Activated CD4-positive, alpha-beta memory T cell treated with anti-CD3 and anti-CD28 coated beads for 36 hours (primary cell): ENCODE results near the gene MKNK1. TPM values are rescaled to one million over a fixed set of nuclear protein-coding genes. Genes with fewer than 3 reads are reported as not detected.

Experiments
- CTCF ChIA-PET: fragments of 350-600 bp; sonication (Branson Sonifier 250); formaldehyde crosslinking; loops from one replicate; lab custom pipeline; 2021; ENCODE audit warnings: antibody characterized with exemption, inconsistent platforms; lab: Charles Lee
- POLR2A ChIA-PET: fragments of 350-600 bp; sonication (Branson Sonifier 250); formaldehyde crosslinking; loops from one replicate; lab custom pipeline; 2021; ENCODE audit warnings: antibody characterized with exemption; lab: Charles Lee
- DNase-seq: peaks from one replicate; pipeline ENCODE4 v3.0.0-alpha.2; 2020
- H3K27ac Mint-ChIP-seq: one replicate; pipeline ENCODE4 v1.8.0; 2021; ENCODE audit warnings: mixed read lengths
- H3K27me3 Mint-ChIP-seq: one replicate; pipeline ENCODE4 v1.8.0; 2021; ENCODE audit warnings: mixed read lengths
- H3K36me3 Mint-ChIP-seq: one replicate; pipeline ENCODE4 v1.8.0; 2021; ENCODE audit warnings: mixed read lengths
- H3K4me1 Mint-ChIP-seq: one replicate; pipeline ENCODE4 v1.8.0; 2021; ENCODE audit warnings: low read depth, mixed read lengths
- H3K4me3 Mint-ChIP-seq: one replicate; pipeline ENCODE4 v1.8.0; 2021; ENCODE audit warnings: mild to moderate bottlenecking, mixed read lengths
- H3K9me3 Mint-ChIP-seq: one replicate; pipeline ENCODE4 v1.8.0; 2021; ENCODE audit warnings: mixed read lengths
- intact Hi-C: fragments of 100-400 bp; cut with micrococcal nuclease; formaldehyde crosslinking; loops from one replicate; pipeline ENCODE4 v1.15.1; 2023
- total RNA-seq, 2 experiments: library from RNA; stranded (reverse); gene quantifications; one replicate each; pipeline ENCODE4 v1.2.3, GENCODE V29; 2021

The MKNK1 gene
- total RNA-seq, 2 experiments from 2014 or later: 28.2 to 28.5 TPM

DNA sequence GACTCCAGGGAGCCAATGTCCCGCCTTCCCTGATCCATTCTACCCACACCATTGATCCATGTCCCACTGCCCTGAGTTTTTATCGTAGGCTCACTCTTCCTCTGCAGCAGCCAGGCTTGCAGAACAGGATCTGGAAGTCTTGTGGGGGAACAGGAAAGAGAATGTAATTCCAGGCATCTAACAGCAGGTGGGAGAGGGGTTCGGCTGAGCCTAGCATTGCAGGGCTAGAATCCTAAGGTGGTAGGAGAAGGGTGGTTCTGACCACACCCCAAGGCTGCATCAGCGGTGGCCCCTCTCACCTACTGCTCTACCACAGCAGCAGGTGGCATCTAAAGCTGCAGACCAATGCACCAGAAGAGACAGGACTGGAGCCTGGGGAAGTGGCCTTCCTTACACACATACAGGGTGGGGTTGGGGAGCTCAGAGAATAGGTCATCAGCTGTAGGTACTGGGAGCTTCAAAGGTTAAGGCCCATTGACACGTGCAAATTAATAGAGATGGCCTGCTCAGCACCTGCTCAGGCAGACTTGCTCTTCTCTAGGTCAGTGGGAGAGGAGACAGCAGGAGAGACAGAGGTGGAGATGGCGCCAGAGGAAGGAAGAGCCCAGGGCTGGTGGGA, 73.2 kb downstream of the MKNK1 start:
- H3K27ac Mint-ChIP-seq: no peak overlapping the region
- peaks cover 22% of the 10 kb centered on the region for H3K27me3 Mint-ChIP-seq
- peaks cover 25% of the 10 kb centered on the region for H3K4me1 Mint-ChIP-seq
- intact Hi-C loops: no loop called here
- ChIA-PET POLR2A (no interaction called here), CTCF (interaction anchor here (1.2 to 11.4 kb wide), 5 partner anchors 15 to 89 kb away, joined by 3 to 250 read pairs (median 49); no protein-coding TSS in a partner anchor)
- H3K4me3 Mint-ChIP-seq: no peak overlapping the region
- no peaks in the 10 kb centered on the region for H3K9me3 Mint-ChIP-seq
- no peaks in the 10 kb centered on the region for H3K36me3 Mint-ChIP-seq
- no peak for DNase-seq

DNA sequence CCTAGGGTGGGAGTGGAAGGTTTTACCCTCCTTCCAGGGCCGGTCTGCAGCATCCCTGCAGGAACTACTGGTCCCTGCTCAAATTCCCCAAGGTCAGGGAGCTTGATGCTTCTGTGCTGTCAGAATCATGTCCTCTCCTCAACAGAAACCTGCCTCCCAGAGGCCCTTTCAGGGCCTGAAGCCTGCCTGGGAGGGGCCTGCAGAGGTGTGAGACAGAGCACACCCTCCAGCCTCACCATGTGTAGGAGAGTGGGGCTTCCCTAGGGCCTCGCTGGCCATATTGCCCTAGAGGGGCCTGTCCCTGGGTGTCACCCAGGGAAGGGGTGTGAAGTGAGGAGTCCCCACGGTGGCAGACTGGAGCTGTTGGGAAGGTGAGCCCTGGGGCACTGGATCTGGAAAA, 73.8 kb downstream of the MKNK1 start:
- Mint-ChIP-seq H3K4me3 (no peak overlapping the region), H3K27me3 (peaks cover 27% of the 10 kb centered on the region), H3K9me3 (no peaks in the 10 kb centered on the region), H3K36me3 (no peaks in the 10 kb centered on the region), H3K27ac (no peak overlapping the region), H3K4me1 (peaks cover 25% of the 10 kb centered on the region)
- DNase-seq: no peak
- POLR2A ChIA-PET: no interaction called here
- intact Hi-C loops: no loop called here
- CTCF ChIA-PET: interaction anchor here (1.2 to 11.4 kb wide), 10 partner anchors 11 to 195 kb away, joined by 3 to 250 read pairs (median 16); partner anchors contain the start of gene DMBX1

DNA sequence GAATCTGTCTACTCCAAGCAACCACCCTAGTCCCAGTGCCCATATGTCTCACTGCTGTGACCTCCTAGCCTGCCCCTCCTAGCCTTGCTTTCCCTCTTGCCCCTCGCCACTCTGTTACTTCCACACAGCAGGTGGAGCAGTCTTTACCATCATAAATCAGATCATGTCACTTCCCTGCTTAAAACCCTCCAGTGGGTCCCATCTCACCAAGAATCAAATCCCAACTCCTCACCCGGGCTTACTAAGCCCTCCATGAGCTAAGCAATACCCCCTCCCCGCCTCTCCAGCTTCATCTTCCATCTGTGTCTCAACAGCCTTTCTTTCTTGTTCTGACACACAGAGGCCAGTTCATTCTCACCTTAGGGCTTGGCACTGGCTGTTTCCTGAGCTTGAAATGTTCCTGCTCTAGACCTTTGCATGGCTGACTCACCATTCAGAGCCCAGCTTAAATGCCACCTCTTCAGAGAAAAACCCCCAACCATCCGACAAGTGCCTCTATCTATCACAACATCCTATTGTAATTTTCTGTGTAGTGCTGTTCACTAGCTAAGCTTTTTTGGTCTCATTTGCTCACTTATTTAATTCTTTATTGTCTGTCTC, 74.9 kb downstream of the MKNK1 start:
- peak; percentile 42 for DNase-seq
- intact Hi-C loops: loop anchor here (2.0 kb wide), 1 partner anchor 42 kb away; no protein-coding TSS in a partner anchor
- Mint-ChIP-seq H3K27ac (peak overlapping the region; percentile 14), H3K4me1 (peaks cover 25% of the 10 kb centered on the region), H3K36me3 (no peaks in the 10 kb centered on the region), H3K4me3 (no peak overlapping the region), H3K9me3 (no peaks in the 10 kb centered on the region), H3K27me3 (peaks cover 33% of the 10 kb centered on the region)
- CTCF ChIA-PET: interaction anchor here (0.7 to 11.4 kb wide), 21 partner anchors 9 to 196 kb away, joined by 3 to 250 read pairs (median 6); partner anchors contain the start of genes DMBX1 and MKNK1
- POLR2A ChIA-PET: no interaction called here

DNA sequence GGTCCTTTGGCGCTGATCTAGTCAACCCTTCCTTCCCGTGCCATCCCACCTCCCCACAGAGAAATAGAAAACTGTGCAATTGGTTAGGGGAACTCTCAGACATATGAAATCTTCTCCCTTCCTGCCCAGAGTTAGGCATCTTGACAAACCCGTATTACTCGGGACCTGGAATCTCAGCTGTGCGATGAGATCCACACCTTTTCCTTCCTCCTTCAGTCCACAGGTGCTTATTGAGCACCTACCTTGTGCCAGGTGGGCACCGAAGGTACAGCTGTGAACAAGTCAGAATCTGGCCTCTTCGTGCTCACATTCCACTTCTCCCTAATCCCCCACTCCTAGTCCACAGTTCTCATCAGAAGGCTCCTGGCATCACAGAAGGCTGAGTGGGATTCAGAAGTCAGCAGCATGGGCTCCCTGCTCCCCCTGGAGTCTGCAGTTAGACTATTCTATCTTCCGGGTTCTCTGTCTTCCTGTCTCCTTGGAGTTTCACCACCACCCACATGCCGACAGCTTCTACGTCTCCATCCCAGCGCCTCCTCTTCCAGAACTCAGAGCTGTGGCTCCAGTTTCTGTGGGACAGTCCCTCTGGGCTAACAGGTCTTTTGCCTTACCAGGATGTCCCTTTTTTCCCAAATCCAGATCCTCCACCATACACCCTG, 75.6 kb downstream of the MKNK1 start:
- Mint-ChIP-seq H3K4me3 (no peak overlapping the region), H3K27ac (no peak overlapping the region)

DNA sequence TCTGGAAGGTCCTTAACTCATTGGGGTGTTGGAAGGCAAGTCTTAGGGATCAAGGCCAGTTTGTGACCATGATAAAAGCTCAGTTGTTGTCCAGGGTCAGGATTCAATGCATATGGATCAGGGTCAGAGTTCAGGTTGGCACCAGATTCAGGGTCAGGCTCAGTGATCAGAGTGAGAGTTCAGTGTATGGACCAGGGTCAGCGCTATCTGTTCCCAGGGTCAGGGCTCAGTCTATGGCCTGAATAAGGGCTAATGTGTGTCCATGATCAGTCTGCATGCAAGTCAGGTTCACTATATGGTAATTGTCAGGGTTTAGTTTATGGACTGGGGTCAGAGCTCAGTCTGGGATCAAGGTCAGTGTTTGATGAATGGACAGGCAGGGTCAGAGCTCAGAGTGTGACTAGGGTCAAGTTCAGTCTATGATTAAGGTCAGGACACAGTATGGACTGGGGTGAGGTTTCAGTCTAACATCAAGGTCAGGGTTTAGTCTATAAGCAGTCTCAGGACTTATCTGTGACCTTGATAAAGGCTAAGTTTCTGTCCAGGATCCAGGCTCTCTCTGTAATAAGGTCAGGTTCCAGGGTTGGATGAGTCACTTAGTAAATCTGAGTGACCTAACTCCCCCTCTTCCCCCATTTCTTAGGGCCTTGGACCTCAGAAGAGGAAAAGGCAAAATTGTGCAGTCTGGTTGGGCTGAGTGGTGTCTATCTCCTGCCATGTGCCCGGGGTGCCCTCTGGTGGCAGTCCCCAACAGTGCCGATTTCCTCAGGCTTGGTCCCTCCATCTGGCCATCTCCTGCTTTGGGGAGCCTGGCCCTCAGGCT, 76.4 kb downstream of the MKNK1 start:
- no peaks in the 10 kb centered on the region for H3K36me3 Mint-ChIP-seq
- intact Hi-C loops: loop anchor here (1.0 to 2.0 kb wide), 4 partner anchors 41 to 85 kb away; no protein-coding TSS in a partner anchor
- ChIA-PET CTCF (interaction anchor here (0.5 to 11.4 kb wide), 17 partner anchors 8 to 665 kb away, joined by 3 to 250 read pairs (median 10); partner anchors contain the start of genes DMBX1 and MKNK1), POLR2A (no interaction called here)
- H3K4me1 Mint-ChIP-seq: peaks cover 22% of the 10 kb centered on the region
- DNase-seq: peak; percentile 87
- peaks cover 32% of the 10 kb centered on the region for H3K27me3 Mint-ChIP-seq
- no peak overlapping the region for H3K4me3 Mint-ChIP-seq
- H3K9me3 Mint-ChIP-seq: no peaks in the 10 kb centered on the region
- H3K27ac Mint-ChIP-seq: no peak overlapping the region

More for the DNA sequence above, 75.6 kb downstream of the MKNK1 start:
- ChIA-PET CTCF (interaction anchor here (0.5 to 11.4 kb wide), 21 partner anchors 9 to 666 kb away, joined by 3 to 250 read pairs (median 6); partner anchors contain the start of genes DMBX1 and MKNK1), POLR2A (no interaction called here)
- Mint-ChIP-seq H3K36me3 (no peaks in the 10 kb centered on the region), H3K9me3 (no peaks in the 10 kb centered on the region), H3K27me3 (peaks cover 32% of the 10 kb centered on the region), H3K4me1 (peaks cover 21% of the 10 kb centered on the region)
- no peak for DNase-seq
- intact Hi-C loops: loop anchor here (1.0 to 2.0 kb wide), 4 partner anchors 42 to 86 kb away; no protein-coding TSS in a partner anchor

DNA sequence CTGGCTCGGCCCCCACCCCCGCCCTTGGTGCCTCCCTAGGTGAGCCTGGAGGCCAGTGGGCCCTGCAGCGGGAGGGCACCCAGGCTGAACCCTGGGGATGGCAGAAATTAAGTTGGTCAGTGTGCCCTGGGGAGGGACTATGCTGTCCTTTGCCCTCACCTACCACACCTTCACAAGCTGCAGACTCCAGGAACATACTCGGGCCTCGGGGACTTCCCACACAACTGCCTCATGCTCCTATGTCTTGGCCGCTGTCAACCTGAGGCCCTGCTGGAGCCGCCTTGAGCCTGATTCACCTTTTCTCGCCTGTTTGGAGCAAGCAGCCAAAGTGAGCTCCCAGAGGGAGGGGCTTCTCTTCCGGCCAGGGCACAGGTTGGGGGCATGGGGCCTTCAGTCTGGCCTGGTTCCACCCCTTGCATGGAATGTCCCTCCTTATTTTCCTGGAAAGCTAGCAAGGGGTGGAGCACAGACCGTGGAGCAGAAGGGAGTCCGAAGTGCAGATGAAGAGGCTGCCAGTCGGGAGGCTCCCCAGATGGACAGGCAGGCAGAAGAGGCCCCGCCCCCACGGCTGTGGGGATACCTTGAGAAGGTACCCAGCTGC, 77.3 kb downstream of the MKNK1 start:
- ChIA-PET POLR2A (no interaction called here), CTCF (interaction anchor here (0.9 to 11.4 kb wide), 14 partner anchors 8 to 198 kb away, joined by 3 to 250 read pairs (median 13); a partner anchor contains a TSS)
- no peak overlapping the region for H3K27ac Mint-ChIP-seq
- intact Hi-C loops: no loop called here
- no peaks in the 10 kb centered on the region for H3K36me3 Mint-ChIP-seq
- H3K4me1 Mint-ChIP-seq: peaks cover 25% of the 10 kb centered on the region
- peaks cover 32% of the 10 kb centered on the region for H3K27me3 Mint-ChIP-seq
- H3K9me3 Mint-ChIP-seq: no peaks in the 10 kb centered on the region
- no peak for DNase-seq
- no peak overlapping the region for H3K4me3 Mint-ChIP-seq

DNA sequence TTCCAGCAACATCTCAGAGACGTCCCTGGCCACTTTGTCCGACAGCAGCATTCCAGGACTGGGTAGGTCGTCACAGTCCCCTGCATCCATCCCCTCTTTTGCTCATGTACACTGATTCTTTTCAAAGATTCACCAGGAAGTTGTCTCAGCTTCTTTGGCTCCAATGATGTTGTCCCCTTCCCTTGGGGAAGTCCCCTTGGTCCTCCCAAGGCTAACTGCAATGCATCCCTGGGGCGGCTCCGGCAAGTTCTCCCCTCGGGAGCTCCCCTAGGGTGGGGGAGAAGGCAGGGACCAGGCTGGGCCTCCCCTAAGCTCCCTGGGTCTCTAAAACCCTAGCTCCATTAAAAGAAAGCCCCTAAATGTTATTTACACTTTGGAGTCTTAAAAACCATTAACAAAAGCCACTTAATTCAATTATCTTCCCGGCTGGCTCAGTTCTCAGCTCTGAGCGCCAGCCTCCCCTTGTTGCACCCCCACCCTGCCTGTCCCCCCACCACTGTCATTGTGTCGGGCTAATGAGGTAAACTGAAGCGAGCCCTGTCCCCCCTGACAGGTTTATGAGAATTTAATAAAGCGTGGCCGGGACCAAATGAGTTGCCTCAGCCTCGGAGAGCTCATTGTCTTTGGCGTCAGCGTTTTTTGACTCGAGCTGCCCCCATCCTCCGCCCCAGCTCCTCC, 77.9 kb downstream of the MKNK1 start:
- H3K4me1 Mint-ChIP-seq: peaks cover 26% of the 10 kb centered on the region
- POLR2A ChIA-PET: no interaction called here

DNA sequence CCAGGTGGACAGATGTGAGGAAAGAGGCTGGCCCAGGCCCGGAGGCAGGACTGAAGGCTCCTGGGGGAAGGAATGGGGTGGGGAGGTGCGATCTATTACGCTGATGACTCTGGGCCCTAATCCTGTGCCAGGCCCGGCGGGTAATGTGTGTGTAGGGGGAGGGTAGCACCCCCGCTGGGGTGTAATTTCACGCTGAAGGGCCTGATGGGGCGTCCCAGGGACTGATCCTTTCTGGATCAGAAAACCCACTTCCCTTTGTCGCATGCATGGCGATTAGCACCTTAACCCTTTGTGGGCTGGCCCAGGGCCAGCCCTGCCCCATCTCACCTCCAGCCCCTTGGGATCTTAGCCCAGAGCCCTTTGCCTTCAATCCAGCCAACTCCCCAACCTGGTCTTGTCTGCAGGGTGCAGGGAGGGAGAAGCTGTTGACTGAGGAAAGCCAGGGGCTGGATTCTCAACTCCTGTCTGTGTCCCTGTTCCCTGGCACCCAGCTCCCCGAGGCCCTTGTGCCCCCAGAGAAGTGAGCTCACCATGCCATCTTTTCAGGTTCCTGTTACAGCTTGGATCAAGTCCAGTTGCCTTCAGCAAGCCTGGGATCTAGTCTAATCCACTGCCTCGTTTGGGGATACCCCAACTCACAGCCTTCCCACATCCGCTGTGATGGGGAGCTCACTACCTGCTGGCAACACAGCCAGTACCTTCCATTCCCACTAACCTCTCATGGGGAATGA, 78.7 kb downstream of the MKNK1 start:
- Mint-ChIP-seq H3K27ac (no peak overlapping the region), H3K4me3 (no peak overlapping the region), H3K27me3 (peaks cover 34% of the 10 kb centered on the region), H3K36me3 (no peaks in the 10 kb centered on the region), H3K9me3 (no peaks in the 10 kb centered on the region), H3K4me1 (peaks cover 26% of the 10 kb centered on the region)
- intact Hi-C loops: no loop called here
- no peak for DNase-seq
- ChIA-PET CTCF (interaction anchor here (0.9 to 11.4 kb wide), 9 partner anchors 9 to 116 kb away, joined by 3 to 250 read pairs (median 17); a partner anchor contains a TSS), POLR2A (no interaction called here)

More for the DNA sequence above, 77.9 kb downstream of the MKNK1 start:
- intact Hi-C loops: no loop called here
- Mint-ChIP-seq H3K4me3 (no peak overlapping the region), H3K27ac (no peak overlapping the region), H3K36me3 (no peaks in the 10 kb centered on the region), H3K9me3 (no peaks in the 10 kb centered on the region), H3K27me3 (peaks cover 32% of the 10 kb centered on the region)
- DNase-seq: no peak
- CTCF ChIA-PET: interaction anchor here (0.9 to 11.4 kb wide), 11 partner anchors 9 to 116 kb away, joined by 3 to 250 read pairs (median 16); a partner anchor contains a TSS

DNA sequence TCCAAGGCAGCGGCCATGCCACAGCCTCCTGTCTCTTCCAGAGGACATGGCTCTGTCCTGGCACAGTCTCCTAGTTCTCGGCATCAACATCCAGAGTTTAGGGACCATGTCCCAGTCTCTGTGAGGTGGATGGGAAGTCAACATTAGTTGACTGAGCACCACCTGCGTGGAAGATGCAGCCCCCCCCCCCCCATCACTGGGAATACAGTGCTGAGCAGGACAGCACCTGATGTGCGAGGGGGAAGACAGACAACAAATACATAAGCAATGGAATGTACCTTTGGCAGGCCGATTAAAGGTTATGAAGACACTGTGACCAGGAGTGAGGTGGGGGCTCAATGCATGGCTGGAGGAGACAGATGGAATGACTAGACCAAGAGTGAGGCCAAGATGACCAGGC, 79.2 kb downstream of the MKNK1 start:
- Mint-ChIP-seq H3K9me3 (no peaks in the 10 kb centered on the region), H3K36me3 (no peaks in the 10 kb centered on the region), H3K27me3 (peaks cover 36% of the 10 kb centered on the region), H3K4me1 (peaks cover 26% of the 10 kb centered on the region), H3K27ac (no peak overlapping the region), H3K4me3 (no peak overlapping the region)
- POLR2A ChIA-PET: no interaction called here
- intact Hi-C loops: no loop called here
- DNase-seq: no peak
- CTCF ChIA-PET: interaction anchor here (3.1 to 4.8 kb wide), 2 partner anchors 48 to 78 kb away, joined by 25 to 27 read pairs; no protein-coding TSS in a partner anchor
